OCI-LY7 (cell line): Measurements from ENCODE around the gene OR6C65. TPM values are rescaled to one million over a fixed set of nuclear protein-coding genes. Genes with fewer than 3 reads are reported as not detected.
"Not testable (repeated sequence)": the region's sequence is repeated elsewhere in the genome, so short reads cannot be mapped to it uniquely, and the experiment has no call there.

Experiments used
- BruUV-seq: library from RNA; stranded (reverse); fragments of 400-500 nt; replicated peaks from 2 replicates; lab custom pipeline; 2021; lab: Mats Ljungman, UMichigan
- CTCF ChIA-PET: fragments of 300-600 bp; sonication (Branson Sonifier 250); formaldehyde crosslinking; loops from one replicate; lab custom pipeline; 2022; ENCODE audit warnings: antibody characterized with exemption; ENCODE audit not compliant: unreplicated experiment; lab: Charles Lee
- POLR2A ChIA-PET: fragments of 300-600 bp; sonication (Branson Sonifier 250); formaldehyde crosslinking; loops from one replicate; lab custom pipeline; 2022; ENCODE audit warnings: antibody characterized with exemption; lab: Charles Lee
- DNase-seq: peaks from one replicate; pipeline ENCODE4 v3.0.0-alpha.2; 2015; ENCODE audit warnings: low spot score
- H2AFZ ChIP-seq: fragments of 200-600 bp; sonication (generic), shearing (Covaris generic); 2 replicates; pipeline ENCODE4 v1.6.1; 2014; ENCODE audit warnings: mild to moderate bottlenecking, antibody characterized with exemption, low read length, moderate library complexity
- H3K27ac ChIP-seq: fragments of 200-600 bp; sonication (generic); 2 replicates; pipeline ENCODE4 v1.5.1; 2014; ENCODE audit warnings: mixed run types, low read depth, mild to moderate bottlenecking, moderate library complexity, low read length, inconsistent platforms; ENCODE audit not compliant: poor library complexity, severe bottlenecking
- H3K36me3 ChIP-seq: fragments of 200-600 bp; sonication (generic); 2 replicates; pipeline ENCODE4 v1.6.1; 2014; ENCODE audit warnings: mild to moderate bottlenecking, antibody characterized with exemption, low read length, moderate library complexity, mixed read lengths; ENCODE audit not compliant: insufficient read depth
- H3K4me1 ChIP-seq: fragments of 200-600 bp; sonication (generic); 2 replicates; pipeline ENCODE4 v1.5.1; 2014; ENCODE audit warnings: mild to moderate bottlenecking, low read length; ENCODE audit not compliant: insufficient read depth, poor library complexity, severe bottlenecking
- H3K4me2 ChIP-seq: fragments of 200-600 bp; sonication (generic); 2 replicates; pipeline ENCODE4 v1.6.1; 2014; ENCODE audit warnings: mild to moderate bottlenecking, low read length
- H3K4me3 ChIP-seq: fragments of 200-600 bp; sonication (generic); 2 replicates; pipeline ENCODE4 v1.5.1; 2014; ENCODE audit warnings: mild to moderate bottlenecking, low read depth, low read length; ENCODE audit not compliant: poor library complexity, severe bottlenecking
- H3K79me2 ChIP-seq: fragments of 200-600 bp; sonication (generic); 2 replicates; pipeline ENCODE4 v1.6.1; 2016; ENCODE audit warnings: low read depth, mild to moderate bottlenecking, low read length, moderate library complexity, mixed read lengths; ENCODE audit not compliant: insufficient read depth
- H3K9me2 ChIP-seq: fragments of 200-600 bp; sonication (generic); 2 replicates; pipeline ENCODE4 v1.6.1; 2016; ENCODE audit warnings: mild to moderate bottlenecking, low read length, mixed read lengths; ENCODE audit not compliant: insufficient read depth
- H3K9me3 ChIP-seq: fragments of 200-600 bp; sonication (generic); 2 replicates; pipeline ENCODE4 v1.6.1; 2014; ENCODE audit warnings: mild to moderate bottlenecking, mixed run types, low read length, mixed read lengths
- H4K20me1 ChIP-seq: fragments of 200-600 bp; sonication (generic); 2 replicates; pipeline ENCODE4 v1.6.1; 2014; ENCODE audit warnings: mild to moderate bottlenecking, antibody characterized with exemption, low read length, moderate library complexity, mixed read lengths; ENCODE audit not compliant: insufficient read depth
- intact Hi-C: fragments of 100-400 bp; cut with micrococcal nuclease; formaldehyde crosslinking; loops from one replicate; pipeline ENCODE4 v1.10.0; 2022; ENCODE audit not compliant: unreplicated experiment
- total RNA-seq, 2 experiments: library from RNA; depleted of rRNA in 1 of 2; stranded (reverse); fragments of >200 nt in 1 of 2; shearing (Covaris generic) in 1 of 2; gene quantifications; 2 replicates each; pipeline ENCODE4 v1.2.3, GENCODE V29; 2014 to 2022

Gene OR6C65
- total RNA-seq, 2 experiments from 2014 or later: not detected

- H3K9me2 ChIP-seq, intact Hi-C loops, CTCF ChIA-PET, H4K20me1 ChIP-seq, H3K4me2 ChIP-seq, DNase-seq, H3K79me2 ChIP-seq, H3K36me3 ChIP-seq, POLR2A ChIA-PET, H2AFZ ChIP-seq, H3K4me1 ChIP-seq, BruUV-seq, H3K9me3 ChIP-seq, H3K4me3 ChIP-seq, H3K27ac ChIP-seq: not testable (repeated sequence)
Measured at GRCh38 chr12:55412138-55412537, 11.8 kb downstream of the OR6C65 start.

DNA sequence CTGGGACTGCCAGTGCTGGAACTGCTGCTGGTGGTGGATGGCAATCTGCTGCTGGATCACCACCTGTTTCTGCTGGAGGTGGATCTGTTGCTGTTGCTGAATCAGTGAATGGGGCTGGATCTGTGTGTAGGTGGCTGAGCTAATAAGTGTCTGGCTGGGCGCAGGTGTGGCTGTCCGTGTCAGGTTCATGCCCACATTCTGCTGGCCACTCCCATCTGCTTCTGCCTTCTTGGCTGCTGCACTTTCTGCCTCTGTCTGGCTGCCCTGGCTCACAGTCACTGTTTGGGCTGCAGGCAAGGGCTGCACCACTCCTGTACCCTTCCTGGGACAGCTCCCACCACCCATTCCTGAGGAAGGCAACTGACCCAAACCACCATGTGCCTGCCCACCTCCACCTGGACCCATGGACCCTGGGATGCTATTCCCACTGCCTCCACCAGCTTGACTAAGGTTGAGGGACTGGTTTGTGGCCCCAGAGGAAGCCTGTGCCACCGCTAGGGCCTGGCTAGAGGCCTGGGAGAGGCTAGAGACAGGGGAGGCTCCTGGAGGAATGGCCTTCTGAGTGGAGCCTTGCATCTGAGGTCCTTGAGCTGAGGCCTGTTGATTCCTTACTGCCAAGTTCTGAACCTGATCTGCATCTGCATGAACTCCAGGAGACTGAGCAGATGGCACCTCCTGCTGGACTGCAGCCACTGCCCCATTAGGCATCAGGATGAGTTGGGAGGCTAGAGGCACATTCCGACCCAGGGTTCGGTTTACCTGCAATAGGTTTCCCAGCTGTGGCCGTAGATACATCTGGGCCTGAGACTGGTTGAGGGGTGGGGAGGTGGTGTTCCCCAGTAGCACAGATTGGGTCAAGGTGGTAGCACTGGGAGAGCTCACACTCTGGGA, 13.4 kb downstream of the OR6C65 start:
- DNase-seq, H3K9me3 ChIP-seq, H2AFZ ChIP-seq, H4K20me1 ChIP-seq, H3K36me3 ChIP-seq, H3K4me1 ChIP-seq, H3K27ac ChIP-seq, POLR2A ChIA-PET, BruUV-seq, H3K79me2 ChIP-seq, CTCF ChIA-PET, intact Hi-C loops, H3K9me2 ChIP-seq, H3K4me2 ChIP-seq, H3K4me3 ChIP-seq: not testable (repeated sequence)

DNA sequence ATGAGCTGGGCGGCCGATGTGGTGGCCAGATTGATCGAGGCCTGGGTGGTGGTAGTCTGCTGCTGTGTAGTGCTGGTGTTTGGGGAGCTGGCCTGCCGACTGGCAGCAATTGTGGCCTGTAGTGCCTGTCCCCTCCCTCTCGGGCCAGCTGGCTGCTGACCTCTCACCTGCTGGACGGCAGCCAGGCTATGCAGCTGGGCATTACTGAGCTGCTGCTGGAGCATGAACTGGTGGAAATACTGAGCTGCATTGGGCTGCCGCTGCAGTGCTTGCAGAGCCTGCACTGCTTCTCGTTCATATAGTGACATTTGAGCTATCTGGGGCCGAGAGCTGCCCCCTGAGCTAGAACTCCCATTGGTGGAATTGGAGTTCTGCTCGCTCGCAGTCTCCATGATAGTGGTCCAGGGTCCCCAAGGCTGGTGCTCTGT, 14.1 kb downstream of the OR6C65 start:
- H3K4me2 ChIP-seq, BruUV-seq, H3K9me3 ChIP-seq, CTCF ChIA-PET, H4K20me1 ChIP-seq, H3K4me1 ChIP-seq, H3K9me2 ChIP-seq, intact Hi-C loops, H3K36me3 ChIP-seq, H2AFZ ChIP-seq, H3K27ac ChIP-seq, POLR2A ChIA-PET, H3K79me2 ChIP-seq, DNase-seq, H3K4me3 ChIP-seq: not testable (repeated sequence)

GRCh38 chr12:55414889-55415288, 14.6 kb downstream of the OR6C65 start:
- BruUV-seq, H3K36me3 ChIP-seq, intact Hi-C loops, H3K4me2 ChIP-seq, H2AFZ ChIP-seq, H3K4me1 ChIP-seq, H3K4me3 ChIP-seq, CTCF ChIA-PET, H3K27ac ChIP-seq, H3K9me2 ChIP-seq, H4K20me1 ChIP-seq, H3K9me3 ChIP-seq, H3K79me2 ChIP-seq, DNase-seq: not testable (repeated sequence)
- POLR2A ChIA-PET: interaction anchor here (0.7 kb wide), 1 partner anchor 181 kb away, joined by 3 read pairs; no protein-coding TSS in a partner anchor
